Dendritic cell treated with granulocyte-macrophage colony-stimulating factor and Interleukin-4, amounts not matched to agents 40 ng/mL and 50 ng/mL, for 4 days (primary cell): ENCODE results near the gene PLCD3.

Experiments used
- H3K27ac Mint-ChIP-seq: one replicate; pipeline ENCODE4 v1.8.0; 2022; ENCODE audit warnings: mild to moderate bottlenecking, mixed read lengths
- H3K27me3 Mint-ChIP-seq: one replicate; pipeline ENCODE4 v1.8.0; 2022; ENCODE audit warnings: mild to moderate bottlenecking, mixed read lengths
- H3K36me3 Mint-ChIP-seq: one replicate; pipeline ENCODE4 v1.8.0; 2022; ENCODE audit warnings: low read depth, mixed read lengths
- H3K4me1 Mint-ChIP-seq: one replicate; pipeline ENCODE4 v1.8.0; 2022; ENCODE audit warnings: low read depth, mixed read lengths
- H3K4me3 Mint-ChIP-seq: one replicate; pipeline ENCODE4 v1.8.0; 2022; ENCODE audit warnings: mild to moderate bottlenecking, moderate library complexity, mixed read lengths
- H3K9me3 Mint-ChIP-seq: one replicate; pipeline ENCODE4 v1.8.0; 2022; ENCODE audit warnings: mixed read lengths
- intact Hi-C: fragments of 100-400 bp; cut with micrococcal nuclease; formaldehyde crosslinking; loops from one replicate; pipeline ENCODE4 v1.15.0; 2022

Gene PLCD3

GRCh38 chr17:45103269-45103795, 29.0 kb downstream of the PLCD3 start:
- no peaks in the 10 kb centered on the region for H3K9me3 Mint-ChIP-seq
- intact Hi-C loops = no loop called here
- H3K4me3 Mint-ChIP-seq = no peak overlapping the region
- no peak overlapping the region for H3K27ac Mint-ChIP-seq
- no peaks in the 10 kb centered on the region for H3K27me3 Mint-ChIP-seq
- H3K4me1 Mint-ChIP-seq = no peaks in the 10 kb centered on the region
- H3K36me3 Mint-ChIP-seq = peaks cover 100% of the 10 kb centered on the region

GRCh38 chr17:45102856-45103255, 29.5 kb downstream of the PLCD3 start:
- peaks cover 100% of the 10 kb centered on the region for H3K36me3 Mint-ChIP-seq

GRCh38 chr17:45101883-45102811, 30.2 kb downstream of the PLCD3 start:
- peaks cover 100% of the 10 kb centered on the region for H3K36me3 Mint-ChIP-seq
- H3K4me3 Mint-ChIP-seq = no peak overlapping the region
- H3K27me3 Mint-ChIP-seq = no peaks in the 10 kb centered on the region
- no peaks in the 10 kb centered on the region for H3K4me1 Mint-ChIP-seq
- H3K9me3 Mint-ChIP-seq = no peaks in the 10 kb centered on the region
- intact Hi-C loops = no loop called here
- H3K27ac Mint-ChIP-seq = no peak overlapping the region

More at GRCh38 chr17:45102856-45103255, 29.5 kb downstream of the PLCD3 start:
- Mint-ChIP-seq H3K27ac (no peak overlapping the region), H3K9me3 (no peaks in the 10 kb centered on the region), H3K4me1 (no peaks in the 10 kb centered on the region), H3K27me3 (no peaks in the 10 kb centered on the region), H3K4me3 (no peak overlapping the region)
- intact Hi-C loops = no loop called here

GRCh38 chr17:45101546-45101882, 30.8 kb downstream of the PLCD3 start:
- no peaks in the 10 kb centered on the region for H3K9me3 Mint-ChIP-seq
- no peaks in the 10 kb centered on the region for H3K4me1 Mint-ChIP-seq
- H3K27ac Mint-ChIP-seq = no peak overlapping the region
- no peak overlapping the region for H3K4me3 Mint-ChIP-seq
- intact Hi-C loops = no loop called here
- H3K36me3 Mint-ChIP-seq = peaks cover 100% of the 10 kb centered on the region
- no peaks in the 10 kb centered on the region for H3K27me3 Mint-ChIP-seq

GRCh38 chr17:45098869-45099616, 33.3 kb downstream of the PLCD3 start:
- H3K36me3 Mint-ChIP-seq = peaks cover 100% of the 10 kb centered on the region
- H3K27me3 Mint-ChIP-seq = no peaks in the 10 kb centered on the region
- no peaks in the 10 kb centered on the region for H3K4me1 Mint-ChIP-seq
- no peak overlapping the region for H3K27ac Mint-ChIP-seq
- H3K4me3 Mint-ChIP-seq = no peak overlapping the region
- intact Hi-C loops = loop anchor here (10.0 kb wide), 2 partner anchors 74 to 184 kb away; partner anchors contain the start of gene GFAP
- H3K9me3 Mint-ChIP-seq = no peaks in the 10 kb centered on the region

GRCh38 chr17:45098081-45098868, 34.0 kb downstream of the PLCD3 start:
- H3K9me3 Mint-ChIP-seq = no peaks in the 10 kb centered on the region
- no peaks in the 10 kb centered on the region for H3K27me3 Mint-ChIP-seq
- no peaks in the 10 kb centered on the region for H3K4me1 Mint-ChIP-seq
- no peak overlapping the region for H3K4me3 Mint-ChIP-seq
- peaks cover 100% of the 10 kb centered on the region for H3K36me3 Mint-ChIP-seq
- intact Hi-C loops = loop anchor here (10.0 kb wide), 2 partner anchors 73 to 183 kb away; partner anchors contain the start of gene GFAP
- H3K27ac Mint-ChIP-seq = no peak overlapping the region

- H3K4me3 Mint-ChIP-seq = no peak overlapping the region
Measured at GRCh38 chr17:45096926-45097325, 35.4 kb downstream of the PLCD3 start.

GRCh38 chr17:45096141-45096540, 36.2 kb downstream of the PLCD3 start:
- Mint-ChIP-seq H3K4me3 (no peak overlapping the region), H3K27ac (no peak overlapping the region), H3K4me1 (no peaks in the 10 kb centered on the region), H3K27me3 (no peaks in the 10 kb centered on the region), H3K9me3 (no peaks in the 10 kb centered on the region), H3K36me3 (peaks cover 100% of the 10 kb centered on the region)
- intact Hi-C loops = loop anchor here (10.0 kb wide), 2 partner anchors 71 to 181 kb away; partner anchors contain the start of gene GFAP

More at GRCh38 chr17:45096926-45097325, 35.4 kb downstream of the PLCD3 start:
- intact Hi-C loops = loop anchor here (10.0 kb wide), 2 partner anchors 72 to 182 kb away; partner anchors contain the start of gene GFAP
- H3K4me1 Mint-ChIP-seq = no peaks in the 10 kb centered on the region
- H3K27me3 Mint-ChIP-seq = no peaks in the 10 kb centered on the region
- H3K36me3 Mint-ChIP-seq = peaks cover 100% of the 10 kb centered on the region
- no peak overlapping the region for H3K27ac Mint-ChIP-seq
- no peaks in the 10 kb centered on the region for H3K9me3 Mint-ChIP-seq

GRCh38 chr17:45093444-45094110, 38.7 kb downstream of the PLCD3 start:
- Mint-ChIP-seq H3K4me1 (no peaks in the 10 kb centered on the region), H3K27ac (no peak overlapping the region), H3K9me3 (no peaks in the 10 kb centered on the region), H3K4me3 (no peak overlapping the region), H3K27me3 (no peaks in the 10 kb centered on the region), H3K36me3 (peaks cover 100% of the 10 kb centered on the region)
- intact Hi-C loops = loop anchor here (10.0 kb wide), 2 partner anchors 69 to 179 kb away; partner anchors contain the start of gene GFAP

- no peak overlapping the region for H3K4me3 Mint-ChIP-seq
- H3K27ac Mint-ChIP-seq = no peak overlapping the region
Measured at GRCh38 chr17:45092911-45093430, 39.3 kb downstream of the PLCD3 start.

GRCh38 chr17:45091778-45092425, 40.4 kb downstream of the PLCD3 start:
- Mint-ChIP-seq H3K4me3 (no peak overlapping the region), H3K36me3 (peaks cover 100% of the 10 kb centered on the region), H3K4me1 (no peaks in the 10 kb centered on the region), H3K27me3 (no peaks in the 10 kb centered on the region), H3K9me3 (no peaks in the 10 kb centered on the region), H3K27ac (no peak overlapping the region)
- intact Hi-C loops = loop anchor here (10.0 kb wide), 2 partner anchors 67 to 177 kb away; partner anchors contain the start of gene GFAP

More at GRCh38 chr17:45092911-45093430, 39.3 kb downstream of the PLCD3 start:
- Mint-ChIP-seq H3K4me1 (no peaks in the 10 kb centered on the region), H3K9me3 (no peaks in the 10 kb centered on the region), H3K36me3 (peaks cover 100% of the 10 kb centered on the region), H3K27me3 (no peaks in the 10 kb centered on the region)
- intact Hi-C loops = loop anchor here (10.0 kb wide), 2 partner anchors 68 to 178 kb away; partner anchors contain the start of gene GFAP

- no peak overlapping the region for H3K4me3 Mint-ChIP-seq
- H3K36me3 Mint-ChIP-seq = peaks cover 100% of the 10 kb centered on the region
- H3K9me3 Mint-ChIP-seq = no peaks in the 10 kb centered on the region
- no peak overlapping the region for H3K27ac Mint-ChIP-seq
- intact Hi-C loops = loop anchor here (10.0 kb wide), 2 partner anchors 66 to 176 kb away; partner anchors contain the start of gene GFAP
- H3K27me3 Mint-ChIP-seq = no peaks in the 10 kb centered on the region
- H3K4me1 Mint-ChIP-seq = no peaks in the 10 kb centered on the region
Measured at GRCh38 chr17:45090711-45091110, 41.6 kb downstream of the PLCD3 start.
